HG02943 (cell line): ENCODE measurements around the gene ZNF544.
"Not testable (repeated sequence)": the region's sequence is repeated elsewhere in the genome, so short reads cannot be mapped to it uniquely, and the experiment has no call there.

Experiments
- ATAC-seq: cut with Tn5 transposase; IDR thresholded peaks from one replicate; pipeline ENCODE4 v1.9.1; 2021; ENCODE audit warnings: mild to moderate bottlenecking, low read depth, moderate library complexity; ENCODE audit not compliant: unreplicated experiment

Gene ZNF544

DNA sequence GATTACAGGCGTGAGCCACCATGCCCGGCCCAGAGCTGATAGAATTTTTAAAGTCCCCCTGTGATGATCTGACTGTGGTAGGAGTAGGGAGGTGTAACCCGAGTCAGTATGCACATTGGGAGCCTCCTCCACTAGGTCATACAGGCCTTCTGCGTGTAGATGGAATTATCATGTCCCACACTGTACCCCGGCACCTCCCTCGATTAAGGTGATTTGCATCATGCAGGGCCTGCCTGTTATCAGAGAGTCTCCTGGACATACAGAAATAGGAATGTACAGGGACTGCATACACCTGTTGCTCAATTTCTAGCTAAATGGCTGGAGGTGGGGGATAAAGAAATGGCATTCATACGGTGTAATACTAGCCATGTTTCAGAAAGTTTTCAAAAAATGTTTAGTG lies 75.5 kb downstream of the ZNF544 start:
- no peak for ATAC-seq

DNA sequence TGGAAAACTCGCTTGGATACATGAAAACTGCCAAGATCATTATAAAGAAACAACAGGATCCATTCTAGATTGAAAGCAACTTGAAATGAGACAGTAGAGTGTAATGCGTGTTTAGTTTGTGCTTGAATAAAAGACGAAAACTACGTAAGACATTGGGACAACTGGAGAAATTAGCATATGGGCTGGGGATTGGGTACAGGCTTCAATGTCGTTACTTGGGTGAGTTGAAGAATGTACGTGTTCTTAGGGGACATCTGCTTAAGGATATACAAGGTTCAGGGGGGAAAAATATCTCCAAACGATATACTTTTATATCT lies 76.0 kb downstream of the ZNF544 start:
- no peak for ATAC-seq

DNA sequence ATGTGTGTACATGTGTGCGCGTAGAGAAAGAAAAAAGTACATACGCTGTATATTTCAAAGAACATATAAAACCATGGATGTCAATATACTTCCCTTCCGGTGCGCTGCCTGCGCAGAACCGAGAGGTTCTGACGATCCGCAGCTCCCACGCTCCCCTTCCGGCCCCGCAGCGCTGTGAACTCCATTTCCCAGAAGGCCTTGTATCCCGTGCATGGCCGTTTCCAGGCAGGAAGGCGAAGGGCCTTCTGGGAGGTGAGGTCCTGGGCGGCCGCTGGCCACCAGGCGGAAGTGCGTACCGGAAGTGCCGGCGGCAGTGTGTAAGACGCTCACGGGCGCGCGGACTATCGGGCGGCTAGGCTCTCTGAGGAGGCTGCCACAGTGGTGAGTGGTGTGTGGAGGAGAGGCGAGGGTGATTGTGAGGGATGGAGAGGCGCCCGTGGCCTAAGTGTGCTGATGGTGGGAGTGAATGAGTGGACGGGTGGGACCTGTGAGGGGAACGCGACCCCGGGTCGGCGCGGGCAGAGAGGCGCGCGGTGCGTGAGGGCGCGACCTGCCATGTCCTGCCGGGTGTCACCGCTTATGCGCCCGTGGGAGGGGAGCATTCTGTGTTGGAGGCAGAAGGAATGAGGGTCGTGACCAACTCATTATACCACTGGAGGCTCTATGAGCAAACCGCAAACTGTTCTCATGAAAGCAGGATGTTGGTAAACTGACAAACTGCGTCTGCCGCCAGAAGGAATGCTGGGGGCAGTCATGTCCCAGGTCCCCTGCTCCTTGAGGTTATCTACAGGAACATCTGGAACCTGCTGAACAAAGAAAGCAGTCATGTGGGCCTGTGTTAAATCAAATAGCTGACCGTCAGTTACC lies 76.6 kb downstream of the ZNF544 start, which contains the start of gene ERVK3-1:
TSS of gene ERVK3-1 (plus strand) at position 313 of the 867 bp plus-strand sequence. CDS start 6,792 bp downstream, outside the sequence.
- ATAC-seq = peak; percentile 98

DNA sequence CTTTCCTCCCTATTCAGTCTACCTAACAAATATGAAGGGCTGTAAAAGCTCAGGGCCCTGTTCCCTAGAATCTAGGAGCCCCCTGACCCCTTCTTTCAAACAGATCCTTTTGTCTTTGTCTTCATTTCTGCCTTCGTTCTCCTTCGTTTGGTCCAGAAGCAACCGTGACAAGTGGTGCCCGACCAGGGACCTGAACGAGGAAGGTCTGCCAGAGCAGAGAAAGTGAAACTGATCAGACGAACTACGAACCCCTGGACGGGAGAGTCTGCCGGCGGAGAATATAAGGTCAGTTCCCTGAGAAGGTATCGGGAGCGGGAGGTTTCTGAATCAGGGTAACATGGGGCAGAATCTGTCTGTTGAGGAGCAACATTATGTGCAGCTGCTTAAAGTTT lies 77.2 kb downstream of the ZNF544 start:
- no peak for ATAC-seq

DNA sequence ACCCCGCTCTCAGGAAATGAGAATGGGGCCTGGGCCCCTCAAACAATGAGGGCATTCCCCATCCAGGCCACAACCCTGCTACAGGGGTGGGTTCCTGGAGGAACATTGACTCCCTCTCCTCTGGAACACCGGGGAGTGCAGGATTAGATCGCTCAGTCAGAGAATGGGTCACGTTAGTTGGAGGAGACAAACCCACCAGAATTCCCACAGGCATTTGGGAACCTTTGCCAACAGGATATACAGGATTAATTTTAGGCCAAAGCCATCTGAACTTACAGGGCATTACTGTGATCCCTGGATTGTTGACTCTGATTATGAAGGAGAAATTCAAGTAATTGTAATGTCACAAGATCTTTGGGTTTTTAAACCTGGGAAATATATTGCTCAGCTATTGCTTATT lies 79.0 kb downstream of the ZNF544 start:
- ATAC-seq = no peak

DNA sequence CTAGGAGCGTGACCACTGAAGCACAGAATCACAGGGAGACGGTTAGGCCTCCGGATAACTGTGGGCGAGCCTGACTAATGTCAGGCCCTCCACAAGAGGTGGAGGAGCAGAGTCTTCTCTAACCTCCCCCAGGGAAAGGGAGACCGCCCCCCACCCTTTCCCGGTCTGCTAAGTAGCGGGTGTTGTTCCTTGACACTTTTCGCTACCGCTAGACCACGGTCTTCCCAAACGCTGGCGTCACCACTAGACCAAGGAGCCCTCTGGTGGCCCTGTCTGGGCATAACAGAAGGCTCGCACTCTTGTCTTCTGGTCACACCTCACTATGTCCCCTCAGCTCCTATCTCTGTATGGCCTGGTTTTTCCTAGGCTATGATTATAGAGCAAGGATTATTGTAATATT lies 82.0 kb downstream of the ZNF544 start:
- not testable (repeated sequence) for ATAC-seq

DNA sequence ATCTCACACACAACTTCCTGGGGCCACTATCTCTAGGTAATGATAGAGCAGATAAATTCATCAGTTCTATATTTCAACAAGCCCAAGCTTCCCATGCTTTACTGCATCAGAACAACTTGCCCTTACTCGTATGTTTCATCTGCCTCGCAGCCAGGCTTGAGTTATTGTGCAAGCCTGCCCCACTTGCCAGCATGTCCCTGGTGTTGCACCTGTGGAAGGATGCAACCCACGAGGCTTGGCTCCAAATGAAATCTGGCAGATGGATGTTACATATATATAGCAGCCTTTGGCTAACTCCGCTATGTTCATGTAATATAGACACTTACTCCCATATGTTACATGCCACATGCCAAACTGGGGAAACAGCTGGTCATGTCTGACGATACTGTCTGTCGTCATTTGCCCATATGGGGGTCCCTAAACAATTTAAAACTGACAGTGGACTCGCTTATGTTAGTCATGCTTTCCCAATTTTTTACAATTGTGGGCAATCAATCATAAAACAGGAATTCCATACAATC lies 82.7 kb downstream of the ZNF544 start:
- no peak for ATAC-seq
